H1 (cell line): Measurements from ENCODE around the gene EEIG2.

Source experiments
- CEBPB ChIP-seq: IDR thresholded peaks from 2 replicates; pipeline ENCODE4 v1.6.1; 2012; ENCODE audit warnings: low read depth, low read length
- CHD1 ChIP-seq: IDR thresholded peaks from 2 replicates; pipeline ENCODE4 v1.6.1; 2012; ENCODE audit warnings: low read depth, low read length, improper control_type of control experiment
- CHD2 ChIP-seq: IDR thresholded peaks from 2 replicates; pipeline ENCODE4 v1.6.1; 2012; ENCODE audit warnings: low read length, improper control_type of control experiment
- CHD7 ChIP-seq: fragments of 300-600 bp; sonication (generic); IDR thresholded peaks from 2 replicates; pipeline ENCODE4 v1.7.1; 2012; ENCODE audit warnings: low read length, moderate library complexity, mild to moderate bottlenecking, inconsistent platforms; ENCODE audit not compliant: insufficient replicate concordance
- CTCF ChIP-seq, 3 experiments: IDR thresholded peaks; 1 replicate in 2 of 3; 2 replicates in 1 of 3; pipeline versions ENCODE4 v1.5.1 to v1.6.1; 2011; ENCODE audit warnings: low read length in 3 of 3, mild to moderate bottlenecking in 3 of 3, inconsistent platforms in 2 of 3, low read depth in 1 of 3, moderate library complexity in 1 of 3; ENCODE audit not compliant: insufficient read depth in 1 of 3; ENCODE audit errors: control extremely low read depth in 1 of 3
- EP300 ChIP-seq, 2 experiments: IDR thresholded peaks; 1 replicate in 1 of 2; 2 replicates in 1 of 2; pipeline ENCODE4 v1.6.1; 2011 to 2012; ENCODE audit warnings: low read depth in 2 of 2, low read length in 2 of 2, mild to moderate bottlenecking in 2 of 2, borderline replicate concordance in 1 of 2, inconsistent platforms in 1 of 2, moderate library complexity in 1 of 2
- GTF2F1 ChIP-seq: IDR thresholded peaks from 2 replicates; pipeline ENCODE4 v1.6.1; 2012; ENCODE audit warnings: low read depth, low read length, improper control_type of control experiment, borderline replicate concordance
- POLR2A ChIP-seq, 2 experiments: IDR thresholded peaks; 1 replicate in 1 of 2; 2 replicates in 1 of 2; pipeline ENCODE4 v1.6.1; 2011; ENCODE audit warnings: low read depth in 2 of 2, low read length in 2 of 2, mild to moderate bottlenecking in 2 of 2; ENCODE audit errors: control extremely low read depth in 1 of 2
- POLR2AphosphoS5 ChIP-seq: IDR thresholded peaks from 2 replicates; pipeline ENCODE4 v1.6.1; 2011; ENCODE audit warnings: low read depth, low read length
- USF2 ChIP-seq: IDR thresholded peaks from 2 replicates; pipeline ENCODE4 v1.6.1; 2011; ENCODE audit warnings: low read length, improper control_type of control experiment

GRCh38 chr1:108541861-108542260 lies 18.0 kb upstream of the EEIG2 start:
- no peak for TF ChIP-seq CEBPB
- TF ChIP-seq CTCF (IDR thresholded peaks at IDR 0.05; ENCODE audit: control extremely low read depth in 1 of 3, insufficient read depth in 1 of 3, low read depth in 1 of 3, low read length in 3 of 3): no peak
- TF ChIP-seq USF2: no peak
- no peak for TF ChIP-seq CHD1
- TF ChIP-seq POLR2AphosphoS5: no peak
- no peak for TF ChIP-seq CHD2
- no peak for TF ChIP-seq GTF2F1
- no peak for TF ChIP-seq EP300 (IDR thresholded peaks at IDR 0.05; ENCODE audit: borderline replicate concordance in 1 of 2, low read depth in 2 of 2, low read length in 2 of 2)
- TF ChIP-seq CHD7: no peak
- no peak for TF ChIP-seq POLR2A (IDR thresholded peaks at IDR 0.05; ENCODE audit: control extremely low read depth in 1 of 2, low read depth in 2 of 2, low read length in 2 of 2)
